PC-3 (cell line): ENCODE measurements around the gene HES1. TPM values are rescaled to one million over a fixed set of nuclear protein-coding genes. Genes with fewer than 3 reads are reported as not detected.

Experiments
- ATAC-seq: fragments of 200-7000 bp; cut with Tn5 transposase; 2 replicates; pipeline ENCODE4 v1.9.1; 2020; ENCODE audit warnings: mild to moderate bottlenecking, moderate library complexity
- BruUV-seq: library from RNA; stranded (reverse); fragments of 400-500 nt; replicated peaks from 2 replicates; lab custom pipeline; 2021; lab: Mats Ljungman, UMichigan
- CTCF ChIA-PET: fragments of 300-600 bp; sonication (Branson Sonifier 250); formaldehyde crosslinking; loops from one replicate; lab custom pipeline; 2022; ENCODE audit warnings: antibody characterized with exemption; lab: Charles Lee
- POLR2A ChIA-PET: fragments of 300-600 bp; sonication (Branson Sonifier 250); formaldehyde crosslinking; loops from one replicate; lab custom pipeline; 2022; ENCODE audit warnings: antibody characterized with exemption; ENCODE audit not compliant: unreplicated experiment; lab: Charles Lee
- DNase-seq: peaks from one replicate; pipeline ENCODE4 v3.0.0-alpha.2; 2015
- H2AFZ ChIP-seq: fragments of 300-600 bp; sonication (generic); 2 replicates; pipeline ENCODE4 v1.6.0; 2016; ENCODE audit warnings: antibody characterized with exemption, low read length
- H3F3A ChIP-seq: fragments of 300-600 bp; sonication (generic); one replicate; pipeline ENCODE4 v1.6.0; 2017; ENCODE audit warnings: antibody characterized with exemption, low read length, control low read depth, mild to moderate bottlenecking; ENCODE audit not compliant: unreplicated experiment
- H3K27ac ChIP-seq: fragments of 300-600 bp; sonication (generic); 2 replicates; pipeline ENCODE4 v1.5.1; 2016; ENCODE audit warnings: mild to moderate bottlenecking, low read length
- H3K27me3 ChIP-seq: fragments of 300-600 bp; sonication (generic); 2 replicates; pipeline ENCODE4 v1.6.1; 2016; ENCODE audit warnings: low read length, mixed read lengths
- H3K36me3 ChIP-seq: fragments of 300-600 bp; sonication (generic); 2 replicates; pipeline ENCODE4 v1.6.1; 2016; ENCODE audit warnings: low read depth, mixed run types, low read length, mixed read lengths
- H3K4me1 ChIP-seq: fragments of 300-600 bp; sonication (generic); 2 replicates; pipeline ENCODE4 v1.5.1; 2016; ENCODE audit warnings: low read length; ENCODE audit not compliant: insufficient read depth
- H3K4me2 ChIP-seq: fragments of 300-600 bp; sonication (generic); 2 replicates; pipeline ENCODE4 v1.6.0; 2016; ENCODE audit warnings: low read length
- H3K4me3 ChIP-seq: fragments of 300-600 bp; sonication (generic); 2 replicates; pipeline ENCODE4 v1.5.1; 2016; ENCODE audit warnings: mild to moderate bottlenecking, low read length, mixed read lengths
- H3K79me2 ChIP-seq: fragments of 300-600 bp; sonication (generic); 2 replicates; pipeline ENCODE4 v1.6.1; 2017; ENCODE audit warnings: low read length, mixed read lengths
- H3K9ac ChIP-seq: fragments of 300-600 bp; sonication (generic); 2 replicates; pipeline ENCODE4 v1.6.0; 2016; ENCODE audit warnings: mild to moderate bottlenecking, low read length
- H3K9me2 ChIP-seq: fragments of 300-600 bp; sonication (generic); replicated peaks from 2 replicates; pipeline ENCODE4 v1.6.1; 2016; ENCODE audit warnings: mixed run types, low read length, mixed read lengths
- H3K9me3 ChIP-seq: fragments of 300-600 bp; sonication (generic); 2 replicates; pipeline ENCODE4 v1.6.1; 2016; ENCODE audit warnings: low read length, mixed read lengths
- H4K20me1 ChIP-seq: fragments of 300-600 bp; sonication (generic); 2 replicates; pipeline ENCODE4 v1.6.1; 2016; ENCODE audit warnings: low read length, mixed read lengths
- CTCF ChIP-seq: fragments of 300-600 bp; sonication (generic); conservative IDR thresholded peaks from 2 replicates; pipeline ENCODE4 v1.5.1; 2017; ENCODE audit warnings: antibody characterized with exemption, low read depth, mild to moderate bottlenecking, low read length
- EZH2 ChIP-seq: fragments of 300-600 bp; sonication (generic); IDR thresholded peaks from one replicate; pipeline ENCODE4 v1.6.1; 2017; ENCODE audit warnings: antibody characterized with exemption, mild to moderate bottlenecking, low read length; ENCODE audit not compliant: unreplicated experiment
- EZH2phosphoT487 ChIP-seq: fragments of 300-600 bp; sonication (generic); IDR thresholded peaks from 2 replicates; pipeline ENCODE4 v1.6.1; 2018; ENCODE audit warnings: mild to moderate bottlenecking, antibody characterized with exemption, low read length, borderline replicate concordance
- intact Hi-C: fragments of 100-400 bp; cut with micrococcal nuclease; formaldehyde crosslinking; loops from 2 replicates; pipeline ENCODE4 v1.9.0; 2023
- total RNA-seq: library from RNA; depleted of rRNA; stranded (reverse); fragments of >200 nt; gene quantifications from 2 replicates; pipeline ENCODE4 v1.2.3, GENCODE V29; 2014

The HES1 gene
- total RNA-seq, 1 experiment from 2014 or later: 906 TPM

GRCh38 chr3:194154346-194154745, 18.4 kb downstream of the HES1 start:
- Histone ChIP-seq H3F3A (no peaks in the 10 kb centered on the region), H3K27me3 (no peaks in the 10 kb centered on the region), H4K20me1 (no peaks in the 10 kb centered on the region), H3K4me1 (peaks cover 30% of the 10 kb centered on the region), H2AFZ (no peak overlapping the region), H3K9me2 (no peaks in the 10 kb centered on the region), H3K4me3 (no peak overlapping the region), H3K36me3 (no peaks in the 10 kb centered on the region), H3K4me2 (no peak overlapping the region), H3K9me3 (no peaks in the 10 kb centered on the region), H3K79me2 (no peaks in the 10 kb centered on the region), H3K27ac (no peak overlapping the region), H3K9ac (no peak overlapping the region)
- DNase-seq (no peak), ATAC-seq (no peak)
- POLR2A ChIA-PET: no interaction called here
- TF ChIP-seq EZH2phosphoT487 (no peak), CTCF (no peak), EZH2 (no peak)
- CTCF ChIA-PET: no interaction called here
- intact Hi-C loops: no loop called here
- BruUV-seq: no TSS peak

DNA sequence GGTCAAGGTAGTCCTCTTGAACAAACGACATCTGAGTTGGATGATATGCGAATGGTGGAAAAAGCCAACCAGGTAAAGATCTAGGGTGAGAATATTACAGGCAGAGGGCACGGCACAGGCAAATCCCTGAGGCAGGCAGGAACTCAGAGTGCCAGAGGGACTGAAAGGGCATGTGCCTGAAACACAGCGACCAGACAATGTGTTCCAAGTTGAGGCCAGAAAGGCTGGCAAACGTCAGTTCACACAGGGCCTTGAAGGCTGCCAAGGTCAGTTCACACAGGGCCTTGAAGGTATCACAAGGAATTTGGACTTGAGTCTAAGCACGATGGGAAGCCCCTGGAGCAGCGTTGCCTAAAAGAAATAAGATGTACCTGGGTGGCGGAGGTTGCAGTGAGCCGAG, 20.1 kb downstream of the HES1 start:
- TF ChIP-seq CTCF (no peak), EZH2phosphoT487 (no peak), EZH2 (no peak)
- no peak overlapping the region for H3K4me2 ChIP-seq
- intact Hi-C loops: no loop called here
- no peaks in the 10 kb centered on the region for H3K9me2 ChIP-seq
- DNase-seq (no peak), ATAC-seq (no peak)
- no peak overlapping the region for H3K4me3 ChIP-seq
- no peaks in the 10 kb centered on the region for H3K79me2 ChIP-seq
- no peak overlapping the region for H3K27ac ChIP-seq
- no TSS peak for BruUV-seq
- no peaks in the 10 kb centered on the region for H3F3A ChIP-seq
- H2AFZ ChIP-seq: no peak overlapping the region
- no peaks in the 10 kb centered on the region for H3K27me3 ChIP-seq
- H3K9ac ChIP-seq: no peak overlapping the region
- no peaks in the 10 kb centered on the region for H3K9me3 ChIP-seq
- H4K20me1 ChIP-seq: no peaks in the 10 kb centered on the region
- peaks cover 29% of the 10 kb centered on the region for H3K4me1 ChIP-seq
- H3K36me3 ChIP-seq: no peaks in the 10 kb centered on the region
- CTCF ChIA-PET: no interaction called here
- POLR2A ChIA-PET: no interaction called here

GRCh38 chr3:194158942-194159439, 23.0 kb downstream of the HES1 start:
- H3K36me3 ChIP-seq: no peaks in the 10 kb centered on the region
- peak overlapping the region; percentile 55 for H3K4me2 ChIP-seq
- no TSS peak for BruUV-seq
- ChIA-PET CTCF (interaction anchor here (0.6 kb wide), 1 partner anchor 21 kb away, joined by 4 read pairs; no protein-coding TSS in a partner anchor), POLR2A (interaction anchor here (0.6 to 0.7 kb wide), 2 partner anchors 19 to 84 kb away, joined by 3 to 23 read pairs; no protein-coding TSS in a partner anchor)
- H3K4me1 ChIP-seq: peaks cover 27% of the 10 kb centered on the region
- DNase-seq (peak; percentile 89), ATAC-seq (peak; percentile 95)
- no peak overlapping the region for H3K4me3 ChIP-seq
- no peaks in the 10 kb centered on the region for H3K9me3 ChIP-seq
- intact Hi-C loops: loop anchor here (1.0 kb wide), 1 partner anchor 9 kb away; no protein-coding TSS in a partner anchor
- H3K9ac ChIP-seq: no peak overlapping the region; the same call in 1 of the 2 replicates
- H3K9me2 ChIP-seq: no peaks in the 10 kb centered on the region
- no peaks in the 10 kb centered on the region for H3K27me3 ChIP-seq
- H3K27ac ChIP-seq: peak overlapping the region; percentile 53
- no peak overlapping the region for H2AFZ ChIP-seq
- H3K79me2 ChIP-seq: no peaks in the 10 kb centered on the region
- H3F3A ChIP-seq: no peaks in the 10 kb centered on the region
- no peak for TF ChIP-seq CTCF
- H4K20me1 ChIP-seq: no peaks in the 10 kb centered on the region
